IMR-90 (cell line): ENCODE measurements around the gene LRRC4C. TPM values are rescaled to one million over a fixed set of nuclear protein-coding genes. Genes with fewer than 3 reads are reported as not detected.

Source experiments
- ATAC-seq: fragments of 200-7000 bp; cut with Tn5 transposase; 2 replicates; pipeline ENCODE4 v1.9.1; 2020; ENCODE audit warnings: low read depth, mild to moderate bottlenecking, moderate library complexity
- BruUV-seq: library from RNA; stranded (reverse); fragments of 400-500 nt; replicated peaks from 2 replicates; lab custom pipeline; 2021; lab: Mats Ljungman, UMichigan
- CTCF ChIA-PET: fragments of 300-600 bp; formaldehyde crosslinking; extraction: SDS; loops from one replicate; lab custom pipeline; 2021; ENCODE audit warnings: antibody characterized with exemption; lab: Yijun Ruan, JAX
- POLR2A ChIA-PET: fragments of 300-600 bp; sonication (Branson Sonifier 250); formaldehyde crosslinking; loops from one replicate; lab custom pipeline; 2022; ENCODE audit warnings: antibody characterized with exemption; ENCODE audit not compliant: unreplicated experiment; lab: Charles Lee
- DNase-seq: peaks from one replicate; pipeline ENCODE4 v3.0.0; 2013
- H2AFZ ChIP-seq: replicated peaks from 2 replicates; pipeline ENCODE3; 2013; ENCODE audit warnings: low read length, mild to moderate bottlenecking; ENCODE audit not compliant: poor library complexity
- H2AK5ac ChIP-seq: 2 replicates; pipeline ENCODE4 v1.6.1; 2013; ENCODE audit warnings: low read depth, low read length, inconsistent platforms
- H2AK9ac ChIP-seq: replicated peaks from 2 replicates; pipeline ENCODE3; 2013; ENCODE audit warnings: mild to moderate bottlenecking, low read depth, low read length, moderate library complexity; ENCODE audit not compliant: poor library complexity
- H2BK120ac ChIP-seq: 2 replicates; pipeline ENCODE4 v1.6.1; 2013; ENCODE audit warnings: low read depth, low read length, inconsistent platforms
- H2BK15ac ChIP-seq: 3 replicates; pipeline ENCODE4 v1.6.1; 2013; ENCODE audit warnings: low read depth, low read length, inconsistent platforms
- H2BK20ac ChIP-seq: 2 replicates; pipeline ENCODE4 v1.6.1; 2013; ENCODE audit warnings: low read depth, mild to moderate bottlenecking, inconsistent platforms, low read length, moderate library complexity
- H2BK5ac ChIP-seq: 2 replicates; pipeline ENCODE4 v1.6.1; 2013; ENCODE audit warnings: mild to moderate bottlenecking, low read depth, low read length, inconsistent platforms; ENCODE audit not compliant: poor library complexity, severe bottlenecking
- H3K14ac ChIP-seq: replicated peaks from 2 replicates; pipeline ENCODE4 v1.6.1; 2013; ENCODE audit warnings: low read depth, low read length, inconsistent platforms
- H3K18ac ChIP-seq: 2 replicates; pipeline ENCODE4 v1.6.1; 2013; ENCODE audit warnings: low read depth, low read length, control low read depth
- H3K23ac ChIP-seq: 2 replicates; pipeline ENCODE4 v1.6.1; 2013; ENCODE audit warnings: low read depth, low read length, inconsistent platforms
- H3K27ac ChIP-seq: 2 replicates; pipeline ENCODE4 v1.5.1; 2013; ENCODE audit warnings: mild to moderate bottlenecking, control low read depth, low read length; ENCODE audit not compliant: insufficient read depth
- H3K27me3 ChIP-seq: 2 replicates; pipeline ENCODE4 v1.6.1; 2013; ENCODE audit warnings: low read length; ENCODE audit not compliant: control insufficient read depth, insufficient read depth
- H3K36me3 ChIP-seq: 2 replicates; pipeline ENCODE4 v1.6.1; 2013; ENCODE audit warnings: low read length, mixed read lengths; ENCODE audit not compliant: control insufficient read depth, insufficient read depth
- H3K4ac ChIP-seq: 2 replicates; pipeline ENCODE4 v1.6.1; 2013; ENCODE audit warnings: low read depth, low read length, inconsistent platforms
- H3K4me1 ChIP-seq: 2 replicates; pipeline ENCODE4 v1.6.1; 2013; ENCODE audit warnings: low read length, mixed read lengths; ENCODE audit not compliant: control insufficient read depth, insufficient read depth
- H3K4me2 ChIP-seq: 2 replicates; pipeline ENCODE4 v1.6.1; 2013; ENCODE audit warnings: low read depth, mild to moderate bottlenecking, control low read depth, low read length, moderate library complexity
- H3K4me3 ChIP-seq: 2 replicates; pipeline ENCODE4 v1.5.1; 2013; ENCODE audit warnings: low read depth, mild to moderate bottlenecking, control low read depth, low read length, moderate library complexity; ENCODE audit not compliant: insufficient read depth
- H3K56ac ChIP-seq: 2 replicates; pipeline ENCODE4 v1.6.1; 2013; ENCODE audit warnings: low read length, inconsistent platforms; ENCODE audit not compliant: insufficient read depth; ENCODE audit errors: extremely low read depth
- H3K79me1 ChIP-seq, 2 experiments: 2 replicates each; pipeline ENCODE4 v1.6.1; 2013; ENCODE audit warnings: low read length in 2 of 2, inconsistent platforms in 1 of 2, low read depth in 1 of 2
- H3K9ac ChIP-seq: 2 replicates; pipeline ENCODE4 v1.6.1; 2013; ENCODE audit warnings: low read depth, low read length, control low read depth
- H3K9me1 ChIP-seq: 2 replicates; pipeline ENCODE4 v1.6.1; 2013; ENCODE audit warnings: low read length, inconsistent platforms; ENCODE audit not compliant: insufficient read depth
- H3K9me3 ChIP-seq: 2 replicates; pipeline ENCODE4 v1.6.1; 2013; ENCODE audit warnings: low read length; ENCODE audit not compliant: control insufficient read depth, insufficient read depth
- H4K20me1 ChIP-seq: 2 replicates; pipeline ENCODE4 v1.6.1; 2013; ENCODE audit warnings: low read length, inconsistent platforms; ENCODE audit not compliant: insufficient read depth
- H4K5ac ChIP-seq: 2 replicates; pipeline ENCODE4 v1.6.1; 2013; ENCODE audit warnings: mild to moderate bottlenecking, low read depth, low read length, control low read depth
- H4K8ac ChIP-seq, 2 experiments: 2 replicates each; pipeline ENCODE4 v1.6.1; 2013; ENCODE audit warnings: low read depth in 2 of 2, low read length in 2 of 2, control low read depth in 1 of 2, inconsistent platforms in 1 of 2
- H4K91ac ChIP-seq: 2 replicates; pipeline ENCODE4 v1.6.1; 2013; ENCODE audit warnings: low read depth, low read length, inconsistent platforms; ENCODE audit not compliant: insufficient read depth
- BHLHE40 ChIP-seq: fragments of 150-350 bp; IDR thresholded peaks from 2 replicates; pipeline ENCODE4 v1.6.1; 2016; ENCODE audit warnings: mild to moderate bottlenecking, low read depth, low read length
- CEBPB ChIP-seq: IDR thresholded peaks from 2 replicates; pipeline ENCODE4 v1.6.1; 2012; ENCODE audit warnings: low read depth, low read length, improper control_type of control experiment
- CHD1 ChIP-seq: IDR thresholded peaks from 2 replicates; pipeline ENCODE4 v1.6.1; 2012; ENCODE audit warnings: low read depth, low read length, improper control_type of control experiment
- FOS ChIP-seq: fragments of 150-350 bp; IDR thresholded peaks from 2 replicates; pipeline ENCODE4 v1.6.1; 2016; ENCODE audit warnings: low read depth, low read length
- MAFK ChIP-seq: IDR thresholded peaks from 2 replicates; pipeline ENCODE4 v1.6.1; 2012; ENCODE audit warnings: low read depth, low read length, improper control_type of control experiment
- MAZ ChIP-seq: IDR thresholded peaks from 2 replicates; pipeline ENCODE4 v1.6.1; 2012; ENCODE audit warnings: low read depth, mild to moderate bottlenecking, low read length, improper control_type of control experiment, moderate library complexity, borderline replicate concordance
- MXI1 ChIP-seq: IDR thresholded peaks from 2 replicates; pipeline ENCODE4 v1.6.1; 2012; ENCODE audit warnings: low read depth, mild to moderate bottlenecking, low read length, moderate library complexity, borderline replicate concordance
- NFE2L2 ChIP-seq: fragments of 150-350 bp; IDR thresholded peaks from 2 replicates; pipeline ENCODE4 v1.6.1; 2016; ENCODE audit warnings: low read depth, mild to moderate bottlenecking, low read length
- POLR2A ChIP-seq: IDR thresholded peaks from 2 replicates; pipeline ENCODE4 v1.6.1; 2012; ENCODE audit warnings: mild to moderate bottlenecking, low read depth, low read length
- RAD21 ChIP-seq: IDR thresholded peaks from 2 replicates; pipeline ENCODE4 v1.6.1; 2012; ENCODE audit warnings: low read length, improper control_type of control experiment
- RCOR1 ChIP-seq: IDR thresholded peaks from 2 replicates; pipeline ENCODE4 v1.6.1; 2012; ENCODE audit warnings: mild to moderate bottlenecking, low read length, improper control_type of control experiment; ENCODE audit not compliant: insufficient replicate concordance
- RFX5 ChIP-seq: IDR thresholded peaks from 2 replicates; pipeline ENCODE4 v1.8.0; 2012; ENCODE audit warnings: low read depth, mild to moderate bottlenecking, low read length, moderate library complexity
- SMC3 ChIP-seq: fragments of 150-350 bp; IDR thresholded peaks from 2 replicates; pipeline ENCODE4 v1.6.1; 2016; ENCODE audit warnings: low read depth, mild to moderate bottlenecking, antibody characterized with exemption, low read length, moderate library complexity
- USF2 ChIP-seq: fragments of 150-350 bp; IDR thresholded peaks from 2 replicates; pipeline ENCODE4 v1.6.1; 2017; ENCODE audit warnings: mild to moderate bottlenecking, antibody characterized with exemption, low read length, low read depth
- WGBS, 2 experiments: methylation state at CpG; one replicate each; pipeline versions ENCODE4 v1.1.5 to v1.1.7; 2013; ENCODE audit warnings: missing lambda C conversion rate in 2 of 2; ENCODE audit not compliant: insufficient read length in 1 of 2; ENCODE audit errors: extremely low coverage in 2 of 2; 5-methylcytosine and 5-hydroxymethylcytosine counted together
- dilution Hi-C: fragments of 300-500 bp; cut with HindIII; formaldehyde crosslinking; loops from one replicate; pipeline ENCODE4 v1.14.3; 2018; ENCODE audit warnings: low sequenced_read_pairs; ENCODE audit not compliant: unreplicated experiment
- in situ Hi-C: fragments of 300-500 bp; cut with MboI; formaldehyde crosslinking; loops from 3 replicates; pipeline ENCODE4 v1.14.3; 2019; ENCODE audit warnings: low sequenced_read_pairs, inconsistent platforms, mixed read lengths
- intact Hi-C: fragments of 100-400 bp; cut with micrococcal nuclease; formaldehyde crosslinking; loops from 2 replicates; pipeline ENCODE4 v1.10.0; 2022
- polyA plus RNA-seq, 3 experiments: library from polyadenylated mRNA; depleted of rRNA; stranded (reverse); fragments of >200 nt; gene quantifications; 2 replicates each; pipeline ENCODE4 v1.2.3, GENCODE V29; 2012; ENCODE audit warnings: low replicate concordance in 1 of 3
- total RNA-seq: library from RNA; depleted of rRNA; stranded (reverse); fragments of >200 nt; gene quantifications from 2 replicates; pipeline ENCODE4 v1.2.3, GENCODE V29; 2012
- TF ChIP-seq, protein P1 (sequence below): conservative IDR thresholded peaks from 2 replicates; pipeline ENCODE4 v1.5.1; 2012; ENCODE audit warnings: mild to moderate bottlenecking, low read depth, low read length, improper control_type of control experiment
- TF ChIP-seq, protein P2 (sequence below): fragments of 150-350 bp; IDR thresholded peaks from 2 replicates; pipeline ENCODE4 v1.6.1; 2016; ENCODE audit warnings: low read depth, mild to moderate bottlenecking, low read length, moderate library complexity, borderline replicate concordance

Gene LRRC4C
- total and polyA plus RNA-seq, 2 of the 4 experiments (the other 2 are of a cell fraction): under 0.01 to 0.03 TPM

DNA sequence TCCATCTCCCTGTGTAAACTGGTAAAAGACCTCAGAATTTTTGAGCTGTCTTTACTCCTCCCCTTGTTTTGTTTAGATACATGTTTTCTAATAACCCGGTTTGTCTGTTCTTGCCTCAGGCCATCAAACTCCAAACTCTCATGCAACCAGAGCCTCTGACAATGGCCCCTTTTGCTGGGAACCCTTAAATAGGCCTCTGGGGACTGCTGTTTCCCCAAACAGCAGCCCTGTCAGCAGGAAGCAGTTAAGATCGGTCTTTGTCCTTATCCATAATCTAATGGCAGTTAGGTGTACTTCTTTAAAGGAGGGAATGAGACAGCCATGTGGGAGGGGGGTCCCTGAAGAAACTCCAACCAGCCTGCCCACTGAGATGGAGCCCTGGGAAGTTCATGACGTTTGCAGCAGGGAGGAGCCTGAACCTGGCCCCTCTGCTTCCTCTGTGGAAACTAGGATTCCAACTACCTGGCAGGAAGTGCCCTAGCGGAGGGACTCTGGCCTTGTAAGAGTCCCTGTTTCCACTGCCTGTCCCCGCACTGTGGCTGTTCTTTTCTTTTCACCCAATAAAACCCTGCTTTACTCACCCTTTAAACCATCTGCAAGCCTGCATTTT is 1354.4 kb downstream of the LRRC4C start:
- H3K23ac ChIP-seq: no peak overlapping the region
- CTCF ChIA-PET: no interaction called here
- H2BK20ac ChIP-seq: no peak overlapping the region
- H3K4me3 ChIP-seq: no peak overlapping the region
- H2AK9ac ChIP-seq: no peak overlapping the region
- H3K4ac ChIP-seq: no peak overlapping the region
- H3K9ac ChIP-seq: no peak overlapping the region
- H3K4me1 ChIP-seq: no peaks in the 10 kb centered on the region
- H3K9me1 ChIP-seq: no peaks in the 10 kb centered on the region
- H3K14ac ChIP-seq: no peak overlapping the region
- no TSS peak for BruUV-seq
- in situ Hi-C loops: no loop called here
- dilution Hi-C loops: no loop called here
- H3K27me3 ChIP-seq: no peaks in the 10 kb centered on the region
- H2BK15ac ChIP-seq: no peak overlapping the region
- H2AK5ac ChIP-seq: no peak overlapping the region
- H2BK120ac ChIP-seq: no peak overlapping the region
- no peak overlapping the region for H3K4me2 ChIP-seq
- H4K20me1 ChIP-seq: no peaks in the 10 kb centered on the region
- 0 out of 2 replicates have a peak, but pooled peaks cover 2% of the 10 kb centered on the region for H3K9me3 ChIP-seq
- no peak overlapping the region for H4K8ac ChIP-seq
- no peaks in the 10 kb centered on the region for H3K36me3 ChIP-seq
- WGBS, 2 experiments: no CpG with 5 or more reads among the region's 5 CpGs
- POLR2A ChIA-PET: no interaction called here
- H3K56ac ChIP-seq: no peak overlapping the region
- intact Hi-C loops: no loop called here
- TF ChIP-seq MAFK (no peak), MAZ (no peak), NFE2L2 (no peak), POLR2A (no peak), RCOR1 (no peak), USF2 (no peak), RFX5 (no peak), CHD1 (no peak), FOS (no peak), RAD21 (no peak), SMC3 (no peak), BHLHE40 (no peak), MXI1 (no peak), CEBPB (no peak)
- TF ChIP-seq, protein P1, sequence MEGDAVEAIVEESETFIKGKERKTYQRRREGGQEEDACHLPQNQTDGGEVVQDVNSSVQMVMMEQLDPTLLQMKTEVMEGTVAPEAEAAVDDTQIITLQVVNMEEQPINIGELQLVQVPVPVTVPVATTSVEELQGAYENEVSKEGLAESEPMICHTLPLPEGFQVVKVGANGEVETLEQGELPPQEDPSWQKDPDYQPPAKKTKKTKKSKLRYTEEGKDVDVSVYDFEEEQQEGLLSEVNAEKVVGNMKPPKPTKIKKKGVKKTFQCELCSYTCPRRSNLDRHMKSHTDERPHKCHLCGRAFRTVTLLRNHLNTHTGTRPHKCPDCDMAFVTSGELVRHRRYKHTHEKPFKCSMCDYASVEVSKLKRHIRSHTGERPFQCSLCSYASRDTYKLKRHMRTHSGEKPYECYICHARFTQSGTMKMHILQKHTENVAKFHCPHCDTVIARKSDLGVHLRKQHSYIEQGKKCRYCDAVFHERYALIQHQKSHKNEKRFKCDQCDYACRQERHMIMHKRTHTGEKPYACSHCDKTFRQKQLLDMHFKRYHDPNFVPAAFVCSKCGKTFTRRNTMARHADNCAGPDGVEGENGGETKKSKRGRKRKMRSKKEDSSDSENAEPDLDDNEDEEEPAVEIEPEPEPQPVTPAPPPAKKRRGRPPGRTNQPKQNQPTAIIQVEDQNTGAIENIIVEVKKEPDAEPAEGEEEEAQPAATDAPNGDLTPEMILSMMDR: no peak
- TF ChIP-seq, protein P2, sequence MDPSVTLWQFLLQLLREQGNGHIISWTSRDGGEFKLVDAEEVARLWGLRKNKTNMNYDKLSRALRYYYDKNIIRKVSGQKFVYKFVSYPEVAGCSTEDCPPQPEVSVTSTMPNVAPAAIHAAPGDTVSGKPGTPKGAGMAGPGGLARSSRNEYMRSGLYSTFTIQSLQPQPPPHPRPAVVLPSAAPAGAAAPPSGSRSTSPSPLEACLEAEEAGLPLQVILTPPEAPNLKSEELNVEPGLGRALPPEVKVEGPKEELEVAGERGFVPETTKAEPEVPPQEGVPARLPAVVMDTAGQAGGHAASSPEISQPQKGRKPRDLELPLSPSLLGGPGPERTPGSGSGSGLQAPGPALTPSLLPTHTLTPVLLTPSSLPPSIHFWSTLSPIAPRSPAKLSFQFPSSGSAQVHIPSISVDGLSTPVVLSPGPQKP: no peak
- H3K27ac ChIP-seq: no peak overlapping the region
- DNase-seq (no peak), ATAC-seq (no peak)
- no peak overlapping the region for H2AFZ ChIP-seq
- no peak overlapping the region for H2BK5ac ChIP-seq
- H4K91ac ChIP-seq: no peak overlapping the region
- H3K18ac ChIP-seq: no peak overlapping the region
- H3K79me1 ChIP-seq: no peaks in the 10 kb centered on the region
- H4K5ac ChIP-seq: no peak overlapping the region
